ENCODE results near the gene UBAC1.

UBAC1 gene

GRCh38 chr9:135993765-135994500 lies 32.8 kb upstream of the UBAC1 start:
- DNase-seq: no peak

- no peak for DNase-seq
Observed at GRCh38 chr9:135993409-135993742, 32.2 kb upstream of the UBAC1 start.

DNA sequence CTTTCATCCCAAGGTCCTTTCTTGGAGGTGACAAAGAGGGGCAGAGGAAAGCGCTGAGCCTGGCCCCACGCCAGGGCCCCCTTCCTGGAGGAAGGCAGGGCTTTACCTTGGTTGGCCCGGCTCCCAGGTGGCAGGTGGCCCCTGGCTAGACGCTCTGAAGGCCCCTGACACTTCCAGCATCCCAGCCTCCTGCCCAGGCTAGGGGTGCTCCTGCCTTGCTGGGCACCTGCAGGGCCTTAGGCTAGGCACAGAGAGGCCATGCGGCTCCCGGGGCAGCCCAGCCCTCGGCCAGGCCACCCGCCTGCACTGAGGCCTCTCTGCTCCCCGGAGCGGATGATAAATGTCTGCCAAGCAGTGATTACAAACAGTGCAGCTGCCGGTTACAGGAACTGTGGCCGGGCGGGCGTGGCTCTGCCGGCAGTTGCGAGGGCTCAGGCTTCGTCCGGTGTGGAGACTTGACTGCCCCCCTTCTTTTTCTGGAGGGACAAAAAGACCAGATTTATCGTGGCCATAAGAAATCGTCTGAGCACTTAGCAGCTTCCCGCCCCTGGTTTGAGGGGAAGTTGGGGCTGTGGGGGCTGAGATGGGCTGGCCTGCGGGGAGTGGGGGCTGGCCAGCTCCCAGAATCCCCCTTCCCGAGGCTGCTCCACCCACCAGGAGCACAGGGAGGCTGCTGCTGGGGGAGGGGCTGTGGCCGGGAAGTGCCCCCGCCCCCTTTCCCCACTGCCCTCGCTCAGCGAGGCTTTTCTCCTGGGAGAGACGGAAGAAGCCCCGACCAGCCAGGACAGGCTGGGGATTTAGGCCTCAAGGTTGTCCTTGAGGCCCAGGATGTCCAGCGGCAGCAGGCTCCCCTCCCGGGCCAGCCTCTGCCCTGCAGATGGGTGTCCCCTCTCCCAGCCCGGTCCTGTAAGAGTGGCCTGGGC lies 31.6 kb upstream of the UBAC1 start:
- no peak for DNase-seq

DNA sequence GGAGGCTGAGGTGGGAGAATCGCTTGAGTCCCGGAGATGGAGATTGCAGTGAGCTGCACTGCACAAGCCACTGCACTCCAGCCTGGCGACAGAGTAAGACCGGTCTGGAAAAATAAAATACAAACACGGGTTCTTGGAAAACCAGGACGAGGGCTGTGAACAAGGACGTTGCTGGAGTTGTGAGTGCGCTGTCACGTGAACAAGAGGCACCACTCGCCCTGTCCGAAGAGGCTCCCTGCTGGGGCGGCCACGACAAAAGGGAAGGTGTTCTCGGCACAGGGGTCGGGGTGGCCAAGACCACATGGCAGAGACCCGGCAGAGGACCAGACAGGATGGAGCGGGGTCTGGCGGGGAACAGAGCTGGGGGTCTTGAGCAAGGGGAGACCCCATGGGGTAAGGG lies 30.6 kb upstream of the UBAC1 start:
- DNase-seq: no peak

- DNase-seq: peak; percentile 43
Observed at GRCh38 chr9:135990468-135991429, 29.6 kb upstream of the UBAC1 start.

DNA sequence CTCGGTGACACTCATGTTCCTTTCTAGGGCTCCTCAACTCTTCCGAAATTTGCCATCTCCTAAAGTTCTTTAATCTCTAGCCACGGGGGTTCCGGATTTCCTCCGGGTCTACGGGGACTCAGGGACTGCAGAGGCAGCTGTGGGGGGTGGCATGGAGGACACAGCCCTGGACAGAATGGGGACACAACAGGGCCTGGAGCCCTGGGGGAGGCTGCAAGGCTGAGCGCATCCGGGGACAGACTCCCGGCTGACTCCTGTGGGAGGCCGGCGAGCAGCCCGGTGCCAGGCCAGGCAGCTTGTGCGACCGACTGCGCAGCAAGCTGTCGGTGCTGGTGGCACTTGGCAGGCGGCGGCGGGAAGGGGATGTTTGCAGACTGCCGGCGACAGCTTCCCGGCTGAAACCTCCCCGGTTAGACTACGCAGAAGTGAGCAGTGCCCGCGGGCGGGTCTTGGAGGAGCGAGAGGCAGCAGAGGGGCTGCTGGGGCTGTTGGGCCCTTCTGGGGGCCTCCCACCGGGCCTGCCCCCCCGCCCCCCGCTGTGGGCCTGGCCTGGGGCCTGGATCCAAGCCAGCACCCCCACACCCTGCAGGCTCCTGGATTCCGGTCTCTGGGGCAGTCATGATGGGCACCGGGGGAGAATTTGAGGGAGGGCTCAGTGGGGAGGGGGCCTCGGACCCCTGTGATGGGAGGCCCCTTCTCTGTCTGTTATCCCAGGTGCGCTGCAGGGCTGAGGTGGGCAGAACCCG lies 28.7 kb upstream of the UBAC1 start:
- DNase-seq: peak; percentile 32

DNA sequence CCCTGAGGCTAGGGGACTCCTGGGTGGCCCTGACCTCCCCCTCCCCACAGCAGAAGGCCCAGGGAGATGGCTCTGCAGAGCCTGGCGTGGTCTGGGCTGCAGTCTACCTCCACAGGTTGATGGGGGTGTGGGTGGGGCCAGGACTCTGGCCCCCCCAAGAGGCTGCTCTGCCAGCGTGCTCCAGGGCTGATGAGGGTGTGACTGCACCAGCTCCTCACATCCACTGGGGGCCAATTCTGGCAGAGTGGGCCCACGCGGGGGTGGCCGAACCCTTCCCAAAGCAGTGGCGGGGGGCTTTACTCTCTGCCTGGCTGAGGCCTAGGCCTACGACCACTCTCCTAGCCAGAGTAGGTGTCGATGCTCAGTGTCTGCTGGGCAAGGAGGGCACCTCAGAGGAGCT lies 28.0 kb upstream of the UBAC1 start:
- no peak for DNase-seq

GRCh38 chr9:135988493-135988892 lies 27.3 kb upstream of the UBAC1 start:
- DNase-seq: no peak

GRCh38 chr9:135987838-135988404 lies 26.7 kb upstream of the UBAC1 start:
- no peak for DNase-seq

GRCh38 chr9:135986605-135987004 lies 25.4 kb upstream of the UBAC1 start:
- no peak for DNase-seq

GRCh38 chr9:135985889-135986288 lies 24.7 kb upstream of the UBAC1 start:
- DNase-seq: no peak

DNA sequence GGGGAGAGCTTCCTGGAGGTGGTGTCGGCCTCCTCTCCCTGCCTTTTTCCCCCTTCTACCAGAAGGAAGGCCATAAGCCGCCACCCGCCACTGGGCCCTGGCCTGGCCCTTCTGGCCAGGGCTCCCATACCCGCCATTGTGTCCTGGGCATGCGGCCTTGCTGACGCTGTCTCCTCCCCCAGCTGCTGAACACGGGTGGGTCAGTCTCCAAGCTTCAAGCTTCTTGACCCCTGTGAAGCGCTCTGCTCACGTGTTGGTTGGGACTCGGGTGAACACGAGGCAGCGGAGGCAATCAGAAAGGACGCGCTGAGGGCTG lies 24.2 kb upstream of the UBAC1 start:
- DNase-seq: no peak

DNA sequence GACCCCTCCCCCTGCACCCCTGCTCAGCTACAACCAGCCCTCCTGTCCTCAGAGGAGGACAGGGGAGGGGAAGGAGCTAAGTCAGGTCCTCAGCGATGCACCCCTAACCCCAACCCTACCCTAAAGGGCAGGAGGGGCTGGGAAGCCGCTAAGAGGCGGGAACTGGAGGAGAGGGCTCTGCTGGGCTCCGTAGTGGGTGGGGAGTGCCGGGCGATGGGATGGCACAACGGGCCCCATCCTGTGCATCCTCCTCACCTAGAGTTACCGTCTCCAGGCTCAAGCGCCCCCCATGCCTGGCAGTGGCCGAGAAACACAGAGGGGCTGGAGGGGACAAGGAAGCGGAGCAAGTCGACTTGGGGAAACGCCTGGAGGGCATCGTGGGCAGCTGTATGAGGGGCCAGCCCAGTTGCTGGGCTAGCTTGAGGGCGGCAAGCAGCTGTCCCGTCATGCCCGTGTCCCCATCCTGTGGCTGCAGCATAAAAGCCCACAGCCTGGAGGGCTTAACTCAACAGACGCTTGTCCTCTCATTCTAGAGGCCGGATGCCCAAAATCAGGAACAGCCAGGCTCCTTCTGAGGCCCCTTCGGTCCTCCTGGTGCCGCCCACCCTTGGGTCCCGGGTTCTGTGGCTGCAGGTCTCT lies 23.0 kb upstream of the UBAC1 start:
- no peak for DNase-seq

- DNase-seq: no peak
Observed at GRCh38 chr9:135983208-135984071, 22.3 kb upstream of the UBAC1 start.

DNA sequence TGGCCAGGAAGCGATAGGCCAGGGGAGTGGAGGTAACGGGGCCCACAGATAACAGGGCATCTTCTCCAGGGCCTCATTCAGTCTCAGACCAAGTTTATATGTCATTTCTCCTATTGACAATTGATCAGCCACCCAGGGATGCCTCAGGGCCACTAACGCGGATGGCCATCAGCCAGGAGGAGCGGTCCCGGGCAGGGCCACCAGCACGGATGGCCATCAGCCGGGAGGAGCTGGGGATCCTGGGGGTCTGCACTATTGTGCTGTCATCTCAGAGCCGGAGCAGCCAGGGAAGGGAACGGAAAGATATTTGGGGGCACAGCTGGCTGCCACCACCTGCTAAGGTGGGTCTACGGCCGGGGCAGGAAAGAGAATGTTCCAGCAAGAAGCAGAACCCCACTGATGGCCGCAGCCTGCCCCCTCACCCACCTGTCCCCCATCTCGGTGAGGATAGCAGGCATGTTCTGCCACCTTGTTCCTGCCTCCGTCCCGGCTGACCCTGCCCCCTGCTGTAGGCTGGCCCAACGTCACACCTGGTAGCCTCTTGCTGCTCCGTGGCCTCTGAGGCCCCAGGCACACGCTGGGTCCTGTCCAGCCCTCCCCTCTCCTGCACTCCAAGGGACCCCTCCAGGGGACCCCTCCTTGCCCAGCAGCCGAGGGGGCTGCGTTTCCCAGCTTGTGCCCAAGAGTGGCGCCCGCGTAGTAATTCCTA lies 21.5 kb upstream of the UBAC1 start:
- DNase-seq: no peak

- no peak for DNase-seq
Observed at GRCh38 chr9:135980926-135981630, 19.9 kb upstream of the UBAC1 start.

DNA sequence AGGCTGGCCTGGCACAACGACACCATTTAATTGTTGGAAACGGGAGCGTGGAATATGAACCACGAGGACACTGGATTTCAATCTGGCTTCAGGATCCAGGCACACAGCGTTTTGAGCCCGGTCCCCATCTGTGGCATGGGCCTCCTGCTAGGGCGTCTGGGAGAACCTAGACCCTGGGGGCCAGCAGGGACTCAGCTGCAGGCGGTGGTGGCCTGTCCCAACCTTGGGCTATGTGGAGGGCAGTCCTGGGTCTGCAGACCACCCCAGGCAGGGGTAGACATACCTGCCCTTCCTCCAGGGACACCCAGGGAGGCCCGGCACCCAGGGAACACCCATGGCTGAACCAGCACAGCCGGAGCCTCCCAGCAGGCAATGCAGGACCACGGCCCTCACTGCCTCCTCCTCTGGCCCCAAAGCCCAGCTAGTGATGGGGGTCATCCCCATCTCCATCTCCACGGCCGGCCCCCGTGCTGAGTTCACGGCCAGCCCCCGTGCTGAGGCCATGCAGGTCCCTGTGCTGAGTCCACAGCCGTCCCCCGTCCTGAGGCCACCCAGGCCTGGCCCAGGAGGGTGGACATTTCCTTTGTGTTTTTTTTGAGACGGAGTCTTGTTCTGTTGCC lies 18.5 kb upstream of the UBAC1 start:
- DNase-seq: no peak

DNA sequence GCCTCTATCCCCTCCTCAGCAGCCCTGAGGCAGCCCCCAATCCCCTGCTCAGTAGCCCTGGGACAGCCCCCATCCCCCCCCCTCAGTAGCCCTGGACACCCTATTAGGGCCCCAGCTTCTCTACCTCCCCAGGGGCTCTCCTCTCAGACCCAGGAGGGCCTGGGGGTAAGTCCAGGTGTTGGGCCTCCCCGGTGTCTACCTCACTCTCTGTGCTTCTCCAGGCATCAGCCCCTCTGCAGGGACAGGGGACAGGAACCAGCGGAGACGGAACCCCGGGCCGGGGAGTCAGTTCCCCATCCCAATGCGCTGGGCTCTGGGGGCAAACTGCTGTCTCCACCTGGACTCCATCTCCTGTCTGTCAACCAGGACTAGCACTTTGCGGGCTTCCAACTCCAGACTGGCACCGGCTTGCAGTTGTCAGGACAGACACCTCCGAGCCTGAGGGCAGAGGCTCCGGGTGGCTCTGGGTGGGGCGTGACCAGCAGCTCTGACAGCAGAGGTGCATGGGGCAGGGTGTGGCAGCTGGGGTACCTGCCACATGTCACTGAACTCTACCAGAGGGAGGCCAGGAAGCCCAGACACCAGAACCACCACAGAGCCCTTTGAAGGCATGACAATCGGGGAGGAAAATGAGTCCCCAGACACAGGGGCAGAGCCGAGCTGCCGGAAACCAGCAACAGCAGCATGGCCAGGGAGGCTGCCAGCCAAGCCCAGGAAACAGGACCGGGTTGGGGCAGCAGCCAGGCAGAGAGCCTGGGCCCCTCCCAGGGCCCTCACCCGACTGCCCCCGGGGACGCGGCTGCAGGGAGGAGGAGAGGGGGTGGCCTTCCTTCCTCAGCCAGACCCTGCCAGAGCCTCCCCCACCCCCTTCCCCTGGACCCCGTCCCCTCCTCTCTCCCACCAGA lies 17.7 kb upstream of the UBAC1 start:
- DNase-seq: peak; percentile 23

All from stimulated activated CD4-positive, alpha-beta T cell treated with anti-CD3 and anti-CD28 coated beads, Interleukin-4, amount 100 ng/mL, for 1 hour (primary cell).